GM10266 (cell line): ENCODE data around the gene GPR158.

Experiments
- DNase-seq: peaks from one replicate; pipeline ENCODE4 v3.0.0; 2012; ENCODE audit errors: extremely low spot score
- TF ChIP-seq, protein P1 (sequence below): IDR thresholded peaks from 2 replicates; pipeline ENCODE4 v1.5.1; 2012; ENCODE audit warnings: mild to moderate bottlenecking, low read depth; ENCODE audit not compliant: control insufficient read depth, insufficient read depth; ENCODE audit errors: missing control alignments

The GPR158 gene

DNA sequence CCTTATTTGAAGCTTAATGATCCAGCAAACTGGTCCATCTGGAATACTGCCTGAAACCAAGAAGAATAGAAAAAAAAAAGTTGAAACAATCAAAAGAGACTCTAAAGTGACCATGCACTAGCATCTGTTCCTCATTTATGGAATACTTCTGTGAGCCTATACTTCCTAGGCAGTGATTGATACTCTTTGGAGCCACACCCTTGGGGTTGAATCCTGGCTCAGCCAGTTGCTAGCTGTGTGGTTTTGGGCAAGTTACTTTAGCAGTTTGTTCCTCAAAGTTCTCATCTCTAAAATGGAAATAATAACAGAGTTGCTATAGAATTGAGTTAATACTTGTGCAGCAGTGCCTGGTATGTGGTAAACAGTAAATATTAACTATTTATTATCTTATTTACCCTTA, 208.9 kb downstream of the GPR158 start:
- DNase-seq, result no peak
- TF ChIP-seq, protein P1, sequence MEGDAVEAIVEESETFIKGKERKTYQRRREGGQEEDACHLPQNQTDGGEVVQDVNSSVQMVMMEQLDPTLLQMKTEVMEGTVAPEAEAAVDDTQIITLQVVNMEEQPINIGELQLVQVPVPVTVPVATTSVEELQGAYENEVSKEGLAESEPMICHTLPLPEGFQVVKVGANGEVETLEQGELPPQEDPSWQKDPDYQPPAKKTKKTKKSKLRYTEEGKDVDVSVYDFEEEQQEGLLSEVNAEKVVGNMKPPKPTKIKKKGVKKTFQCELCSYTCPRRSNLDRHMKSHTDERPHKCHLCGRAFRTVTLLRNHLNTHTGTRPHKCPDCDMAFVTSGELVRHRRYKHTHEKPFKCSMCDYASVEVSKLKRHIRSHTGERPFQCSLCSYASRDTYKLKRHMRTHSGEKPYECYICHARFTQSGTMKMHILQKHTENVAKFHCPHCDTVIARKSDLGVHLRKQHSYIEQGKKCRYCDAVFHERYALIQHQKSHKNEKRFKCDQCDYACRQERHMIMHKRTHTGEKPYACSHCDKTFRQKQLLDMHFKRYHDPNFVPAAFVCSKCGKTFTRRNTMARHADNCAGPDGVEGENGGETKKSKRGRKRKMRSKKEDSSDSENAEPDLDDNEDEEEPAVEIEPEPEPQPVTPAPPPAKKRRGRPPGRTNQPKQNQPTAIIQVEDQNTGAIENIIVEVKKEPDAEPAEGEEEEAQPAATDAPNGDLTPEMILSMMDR, result no peak

DNA sequence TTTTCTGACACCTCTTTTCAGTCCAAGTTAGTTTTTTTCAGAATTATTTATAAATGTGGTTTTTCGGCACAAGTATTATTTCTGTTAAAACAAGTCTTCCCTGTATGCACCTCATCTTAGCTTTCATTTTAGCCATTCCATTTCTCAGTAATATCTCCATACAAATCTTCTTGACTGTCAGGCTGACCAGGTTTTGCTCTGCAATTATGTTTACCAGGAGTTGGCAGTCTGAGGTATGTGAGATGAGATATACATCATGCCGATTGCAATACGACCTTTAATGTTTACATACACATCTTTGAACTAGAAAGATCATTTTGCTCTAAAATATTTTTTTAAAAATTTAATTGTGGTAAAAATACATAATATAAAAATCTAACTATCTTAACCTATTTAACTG, 209.8 kb downstream of the GPR158 start:
- DNase-seq, result no peak
- TF ChIP-seq, protein P1, result no peak

- TF ChIP-seq, protein P1, result no peak
- no peak for DNase-seq
These were observed 213.5 kb downstream of the GPR158 start for GRCh38 chr10:25388188-25388861.

DNA sequence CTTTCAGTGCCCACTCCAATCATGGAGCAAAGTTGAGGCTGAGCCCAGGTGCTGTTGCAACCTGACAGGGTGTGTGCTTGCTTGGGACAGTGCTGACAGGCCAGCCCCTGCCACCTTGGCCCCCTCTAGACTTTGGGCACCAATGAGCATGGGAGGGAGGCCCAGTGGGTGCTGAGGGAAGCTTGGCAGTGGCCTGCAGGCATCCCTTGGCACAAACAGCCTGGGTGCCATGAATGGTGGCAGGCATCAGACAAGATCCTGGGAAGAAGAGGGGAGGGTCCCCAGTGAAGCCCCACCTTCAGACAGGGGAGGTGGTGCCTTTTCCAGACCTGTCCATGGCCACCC, 214.0 kb downstream of the GPR158 start:
- TF ChIP-seq, protein P1, result no peak
- DNase-seq, result no peak

DNA sequence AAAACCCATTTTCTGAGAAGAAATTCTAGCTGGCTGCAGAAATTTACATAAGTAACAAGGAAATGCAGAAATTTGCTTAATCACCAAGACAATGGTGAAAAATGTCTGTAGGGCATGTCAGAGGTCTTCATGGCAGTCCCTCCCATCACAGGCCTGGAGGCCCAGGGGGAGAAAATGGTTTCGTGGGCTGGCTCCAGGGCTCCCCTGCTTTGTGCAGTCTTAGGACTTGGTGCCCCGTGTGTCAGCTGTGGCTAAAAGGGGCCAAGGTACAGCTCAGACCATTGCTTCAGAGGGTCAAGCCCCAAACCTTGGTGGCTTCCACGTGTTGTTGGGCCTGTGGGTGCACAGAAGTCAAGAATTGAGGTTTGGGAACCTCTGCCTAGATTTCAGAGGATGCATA, 215.9 kb downstream of the GPR158 start:
- TF ChIP-seq, protein P1, result no peak
- no peak for DNase-seq

GRCh38 chr10:25392132-25392531, 217.3 kb downstream of the GPR158 start:
- TF ChIP-seq, protein P1, result no peak
- no peak for DNase-seq

DNA sequence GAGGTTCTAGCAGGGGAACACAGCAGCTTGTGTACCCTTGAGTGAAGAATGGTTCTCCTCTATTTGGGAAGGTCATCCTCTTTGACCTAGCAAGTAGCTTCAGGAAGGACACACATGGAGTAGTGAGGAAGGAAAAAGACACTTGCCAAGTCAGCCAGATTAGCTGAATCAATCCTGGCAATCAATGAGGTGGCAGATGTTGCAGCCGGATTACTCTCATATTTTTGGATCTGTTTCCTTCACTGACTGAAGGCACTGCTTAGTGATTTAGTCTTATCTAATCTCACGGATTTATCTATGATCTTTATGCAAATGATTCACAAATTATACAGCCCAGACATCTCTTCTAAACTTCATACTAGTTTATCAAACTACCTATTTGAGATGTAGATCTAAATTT, 218.8 kb downstream of the GPR158 start:
- TF ChIP-seq, protein P1, result no peak
- no peak for DNase-seq
